ENCODE results near the gene COMMD1. TPM values are rescaled to one million over a fixed set of nuclear protein-coding genes. Genes with fewer than 3 reads are reported as not detected.
"Not testable (repeated sequence)": the region's sequence is repeated elsewhere in the genome, so short reads cannot be mapped to it uniquely, and the experiment has no call there.

COMMD1 gene
- total and polyA plus RNA-seq, 2 donors (not counting 3 experiments of a cell fraction or from before 2014, with no cell fraction given), result 39.5 to 57.1 TPM

- no peak for DNase-seq (ENCODE audit: low read depth, low spot score)
- no peak overlapping the region for H3K4me2 ChIP-seq (ENCODE audit: insufficient read depth, low read length)
- no peak overlapping the region for H3K4me3 ChIP-seq (replicated peaks in 1 of 3; ENCODE audit: insufficient read depth in 1 of 3, low read depth in 1 of 3, low read length in 3 of 3)
- TF ChIP-seq POLR2AphosphoS5 (IDR thresholded peaks at IDR 0.05; ENCODE audit: insufficient read depth, low read depth, low read length), result no peak
- no peak for TF ChIP-seq JUN (IDR thresholded peaks at IDR 0.05; ENCODE audit: borderline replicate concordance, insufficient read depth, insufficient read length, low read depth)
- no peak for TF ChIP-seq MYC (IDR thresholded peaks at IDR 0.05; ENCODE audit: low read depth, low read length)
- TF ChIP-seq EZH2 (IDR thresholded peaks at IDR 0.05; ENCODE audit: borderline replicate concordance, low read depth, low read length, severe bottlenecking), result no peak
- TF ChIP-seq GATA2 (IDR thresholded peaks at IDR 0.05; ENCODE audit: insufficient read depth, insufficient read length, low read depth, low read length), result no peak
- no peak for TF ChIP-seq POLR2A (IDR thresholded peaks at IDR 0.05; ENCODE audit: low read depth, low read length)
- TF ChIP-seq FOS (IDR thresholded peaks at IDR 0.05; ENCODE audit: borderline replicate concordance, insufficient read depth, low read length), result no peak
- no peak for TF ChIP-seq MAX (IDR thresholded peaks at IDR 0.05; ENCODE audit: insufficient read depth, insufficient read length)
- TF ChIP-seq CTCF (IDR thresholded peaks at IDR 0.05; ENCODE audit: extremely low read depth in 1 of 2, insufficient read depth in 1 of 2, low read depth in 1 of 2, low read length in 2 of 2), result no peak
- no peaks in the 10 kb centered on the region for H3K79me2 ChIP-seq (ENCODE audit: control insufficient read depth, insufficient read depth, low read length)
- H4K20me1 ChIP-seq (replicated peaks; ENCODE audit: control insufficient read depth, extremely low read depth, insufficient read depth, low read length), result no peaks in the 10 kb centered on the region
- POLR2A ChIA-PET, result no interaction called here
- intact Hi-C loops (cut with micrococcal nuclease), result no loop called here
- BruUV-seq (replicated peaks), result no TSS peak
- no peaks in the 10 kb centered on the region for H3K9me3 ChIP-seq (replicated peaks; ENCODE audit: control insufficient read depth, insufficient read depth, low read length)
- no peaks in the 10 kb centered on the region for H3K4me1 ChIP-seq (ENCODE audit: control insufficient read depth, extremely low read depth, insufficient read depth, low read length)
- dilution Hi-C loops (cut with MboI; ENCODE audit: extremely low pct_ligation_motif_present, low sequenced_read_pairs), result no loop called here
- no peak overlapping the region for H3K27ac ChIP-seq (ENCODE audit: insufficient read depth, low read depth, low read length)
- no peak for FAIRE-seq
- H2AFZ ChIP-seq (ENCODE audit: low read depth, low read length), result no peak overlapping the region
- no peak overlapping the region for H3K9ac ChIP-seq (replicated peaks; ENCODE audit: extremely low read depth, insufficient read depth, low read length)
- no peaks in the 10 kb centered on the region for H3K9me1 ChIP-seq (replicated peaks; ENCODE audit: control insufficient read depth, extremely low read depth, insufficient read depth, low read length)
- CTCF ChIA-PET, result interaction anchor here (2.6 kb wide), 1 partner anchor 410 kb away, joined by 11 read pairs; no protein-coding TSS in a partner anchor
- no peaks in the 10 kb centered on the region for H3K27me3 ChIP-seq (ENCODE audit: control insufficient read depth in 2 of 2, insufficient read depth in 2 of 2, low read length in 2 of 2)
- H3K36me3 ChIP-seq (ENCODE audit: control insufficient read depth in 2 of 2, extremely low read depth in 1 of 2, insufficient read depth in 2 of 2, low read length in 2 of 2), result no peaks in the 10 kb centered on the region
These were observed 96.0 kb downstream of the COMMD1 start for GRCh38 chr2:62001431-62001830.

- H4K20me1 ChIP-seq (replicated peaks; ENCODE audit: control insufficient read depth, extremely low read depth, insufficient read depth, low read length); H3K79me2 ChIP-seq (ENCODE audit: control insufficient read depth, insufficient read depth, low read length); FAIRE-seq; H3K4me3 ChIP-seq (replicated peaks in 1 of 3; ENCODE audit: insufficient read depth in 1 of 3, low read depth in 1 of 3, low read length in 3 of 3); H3K9ac ChIP-seq (replicated peaks; ENCODE audit: extremely low read depth, insufficient read depth, low read length); BruUV-seq (replicated peaks); DNase-seq (ENCODE audit: low read depth, low spot score); dilution Hi-C loops (cut with MboI; ENCODE audit: extremely low pct_ligation_motif_present, low sequenced_read_pairs); H3K9me3 ChIP-seq (replicated peaks; ENCODE audit: control insufficient read depth, insufficient read depth, low read length); POLR2A ChIA-PET; intact Hi-C loops (cut with micrococcal nuclease); H2AFZ ChIP-seq (ENCODE audit: low read depth, low read length); H3K27me3 ChIP-seq (ENCODE audit: control insufficient read depth in 2 of 2, insufficient read depth in 2 of 2, low read length in 2 of 2); H3K9me1 ChIP-seq (replicated peaks; ENCODE audit: control insufficient read depth, extremely low read depth, insufficient read depth, low read length); H3K4me1 ChIP-seq (ENCODE audit: control insufficient read depth, extremely low read depth, insufficient read depth, low read length); H3K27ac ChIP-seq (ENCODE audit: insufficient read depth, low read depth, low read length); H3K4me2 ChIP-seq (ENCODE audit: insufficient read depth, low read length); H3K36me3 ChIP-seq (ENCODE audit: control insufficient read depth in 2 of 2, extremely low read depth in 1 of 2, insufficient read depth in 2 of 2, low read length in 2 of 2): not testable (repeated sequence)
- CTCF ChIA-PET, result interaction anchor here (1.1 kb wide), 1 partner anchor 10 kb away, joined by 3 read pairs; no protein-coding TSS in a partner anchor
These were observed 99.0 kb downstream of the COMMD1 start for GRCh38 chr2:62004428-62004827.
